NCI-H82 treated with DMSO at 0.1 percent for 48 hours (cell line): ENCODE results near the gene DDO.
A peak's percentile ranks its signal among the peaks of the same experiment; 100 is the strongest.

Experiments
- DNase-seq: peaks from one replicate; lab custom pipeline; 2025; ENCODE audit not compliant: unreplicated experiment; lab: John Stamatoyannopoulos, UW

Gene DDO

DNA sequence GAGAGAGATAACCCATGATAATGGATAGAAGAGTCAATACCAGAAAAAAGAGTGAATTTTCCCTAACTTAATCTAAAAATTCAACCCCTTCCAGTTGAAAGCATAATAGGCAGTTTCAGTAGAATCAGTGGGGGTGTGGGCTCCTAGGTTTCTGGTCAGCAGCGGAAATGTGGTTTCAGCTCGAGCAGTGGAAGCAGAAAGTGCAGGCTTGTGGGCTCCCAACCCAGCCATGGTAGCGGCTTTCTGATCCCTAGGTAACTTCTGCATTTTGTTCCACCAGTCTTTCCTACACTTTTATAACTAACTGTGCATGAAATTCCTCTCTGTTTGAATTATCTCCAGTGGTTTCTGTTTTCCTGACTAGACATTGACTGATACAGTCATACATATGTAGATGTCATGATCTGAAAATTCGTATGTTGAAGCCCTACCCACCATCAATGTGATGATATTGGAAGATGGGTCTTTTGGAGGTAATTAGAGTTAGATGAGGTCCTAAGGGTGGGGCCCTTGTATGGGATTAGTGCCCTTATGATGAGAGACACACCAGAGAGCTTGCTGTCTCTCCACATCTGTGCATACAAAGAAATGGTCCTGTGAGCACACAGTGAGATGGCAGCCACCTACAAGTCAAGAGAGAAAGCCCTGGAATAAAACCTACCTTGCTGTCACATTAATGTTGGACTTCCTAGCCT is 6.5 kb upstream of the DDO start:
- no peak for DNase-seq

DNA sequence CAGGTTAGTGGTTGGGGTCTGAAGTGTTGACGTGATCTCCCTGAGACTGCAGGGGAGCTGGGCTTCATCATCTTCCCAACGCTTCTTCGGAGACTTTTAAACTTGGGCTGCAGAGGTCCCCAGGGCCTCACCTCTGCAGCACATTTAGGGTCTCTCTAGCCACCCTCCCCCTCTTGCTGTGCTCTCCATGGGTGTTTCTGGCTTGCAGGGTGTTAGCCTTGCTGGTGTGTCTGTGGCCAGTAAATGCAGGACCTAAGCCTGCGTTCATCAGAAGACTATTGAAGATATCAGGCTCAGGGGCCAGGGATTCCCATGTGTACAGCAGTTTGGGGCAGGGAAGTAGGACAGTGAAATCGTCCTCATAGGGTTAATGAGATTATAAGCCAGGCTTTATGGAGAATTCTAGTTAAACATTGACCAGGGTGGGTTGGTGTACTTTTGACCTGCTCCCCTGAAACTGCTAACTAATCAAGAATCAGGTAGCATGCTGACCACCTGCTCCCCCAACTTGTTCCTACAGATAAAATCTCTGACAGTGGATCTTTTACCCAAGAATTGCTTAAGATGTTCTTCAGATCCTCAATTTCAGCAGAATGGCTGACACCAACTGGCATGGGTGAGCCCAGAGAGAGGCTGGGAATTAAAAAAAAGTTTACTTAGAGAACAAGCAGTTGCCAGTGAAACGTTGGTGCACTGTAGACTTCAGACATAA is 3.8 kb upstream of the DDO start:
- DNase-seq: no peak

- DNase-seq: no peak
Measured at GRCh38 chr6:110418594-110418993, 3.2 kb upstream of the DDO start.

GRCh38 chr6:110414669-110415068 is 706 bp downstream of the DDO start:
- no peak for DNase-seq

GRCh38 chr6:110412360-110412759 is 3.0 kb downstream of the DDO start:
- DNase-seq: peak; percentile 80

- no peak for DNase-seq
Measured at GRCh38 chr6:110410511-110410910, 4.9 kb downstream of the DDO start.

DNA sequence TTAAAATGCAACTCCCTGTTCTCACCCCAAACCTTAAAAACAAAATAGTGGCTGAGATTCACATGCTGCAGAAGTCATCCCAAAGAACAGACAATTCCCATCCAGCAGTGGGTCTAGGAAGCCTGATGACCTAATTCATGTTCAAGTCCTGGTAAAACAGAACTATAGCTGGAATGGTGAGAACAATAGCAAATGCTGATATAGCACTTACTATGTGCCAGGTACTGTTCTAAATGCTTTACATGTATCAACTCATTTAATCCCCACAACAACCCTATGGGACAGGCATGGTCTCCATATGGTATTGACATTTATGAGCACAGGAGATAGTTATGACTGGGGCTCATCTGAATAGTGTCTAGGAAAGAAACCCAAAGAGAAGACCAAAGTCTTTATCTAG is 5.6 kb downstream of the DDO start:
- DNase-seq: no peak

DNA sequence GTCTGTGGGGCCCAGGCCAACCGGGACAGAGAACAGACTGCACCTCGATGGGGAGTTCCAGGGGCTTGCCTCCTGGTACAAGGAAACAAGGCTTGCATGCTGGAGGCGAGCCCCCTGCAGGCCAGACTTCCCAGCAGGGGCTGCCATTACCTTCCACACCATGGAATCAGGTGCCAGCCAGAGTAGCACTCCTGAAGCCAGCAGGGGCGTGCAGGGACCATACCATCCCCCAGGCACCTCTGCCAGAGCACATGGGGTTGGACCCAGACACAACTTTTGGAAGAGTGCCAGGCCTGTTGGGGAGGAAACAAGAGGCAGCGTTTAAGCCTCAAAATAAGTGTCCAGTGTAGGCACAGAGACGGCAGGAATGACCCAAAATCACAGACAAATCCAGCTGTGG is 6.5 kb downstream of the DDO start:
- DNase-seq: no peak

- DNase-seq: no peak
Measured at GRCh38 chr6:110404607-110405006, 10.8 kb downstream of the DDO start.

DNA sequence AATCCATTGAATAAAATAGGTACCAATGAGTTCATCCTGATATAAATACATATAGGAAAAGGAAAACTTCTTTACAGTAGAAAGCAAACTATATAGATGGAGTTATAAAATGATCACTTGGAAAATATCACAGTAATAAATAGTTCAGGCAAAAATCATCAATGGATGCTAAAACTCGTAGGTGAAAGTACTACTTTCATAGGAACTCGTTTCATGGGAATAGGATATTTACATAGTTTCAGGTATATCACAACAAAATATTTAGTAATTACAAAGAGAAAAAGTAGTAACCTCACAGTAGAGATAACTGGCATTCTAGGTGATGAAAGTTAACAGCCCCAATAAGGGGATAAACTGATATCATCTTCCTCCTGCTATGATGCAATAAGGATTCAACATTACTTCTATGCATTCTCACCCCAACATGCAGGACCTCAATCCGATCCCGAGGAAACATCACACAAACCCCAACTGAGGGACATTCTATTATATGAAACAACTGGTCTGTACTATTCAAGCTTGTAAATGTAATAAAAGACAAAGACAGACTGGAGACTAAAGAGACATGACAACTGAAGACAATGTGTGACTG is 13.7 kb downstream of the DDO start:
- no peak for DNase-seq

GRCh38 chr6:110400208-110400607 is 15.2 kb downstream of the DDO start:
- no peak for DNase-seq

DNA sequence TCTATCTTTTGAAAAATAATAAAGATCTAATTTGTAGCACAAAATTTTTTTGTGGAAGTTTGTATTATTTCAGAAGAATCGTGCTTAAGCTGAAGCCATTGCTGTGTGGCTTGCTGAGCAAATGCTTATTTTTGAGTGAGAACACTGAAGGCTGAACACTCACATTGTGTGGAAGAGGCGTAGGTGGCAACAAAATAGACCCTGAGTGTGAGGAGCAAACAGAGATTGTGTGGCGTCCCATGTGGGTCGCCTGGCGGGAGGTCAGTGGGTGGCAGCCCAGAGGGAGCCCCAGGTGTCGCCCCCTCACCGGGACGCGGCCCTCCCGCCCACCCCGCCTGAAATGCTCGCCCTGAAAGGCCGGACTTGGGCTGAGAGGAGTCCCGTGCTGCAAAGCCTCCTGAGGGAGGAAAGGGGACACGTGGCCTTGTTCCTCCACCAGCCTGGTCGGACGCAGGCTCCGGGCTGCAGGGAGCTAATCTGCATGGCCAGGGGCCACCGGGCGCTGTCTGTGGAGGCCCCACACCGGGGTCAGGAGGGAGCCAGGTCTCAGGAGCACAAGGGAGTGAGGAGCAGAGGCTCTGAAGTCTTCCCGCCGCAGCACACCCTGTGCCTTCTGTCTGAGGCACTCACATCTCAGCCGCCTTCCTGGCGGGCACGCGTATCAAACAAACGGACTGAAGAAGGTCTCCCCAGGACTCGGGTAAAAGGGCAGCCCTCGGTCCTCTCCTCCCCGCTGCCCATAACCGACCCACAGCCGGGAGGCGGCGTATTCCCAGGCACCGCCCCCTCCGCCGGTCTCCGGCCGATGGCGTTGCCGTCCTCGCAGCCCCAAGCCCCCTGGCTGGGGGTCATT is 15.9 kb downstream of the DDO start:
- DNase-seq: no peak

DNA sequence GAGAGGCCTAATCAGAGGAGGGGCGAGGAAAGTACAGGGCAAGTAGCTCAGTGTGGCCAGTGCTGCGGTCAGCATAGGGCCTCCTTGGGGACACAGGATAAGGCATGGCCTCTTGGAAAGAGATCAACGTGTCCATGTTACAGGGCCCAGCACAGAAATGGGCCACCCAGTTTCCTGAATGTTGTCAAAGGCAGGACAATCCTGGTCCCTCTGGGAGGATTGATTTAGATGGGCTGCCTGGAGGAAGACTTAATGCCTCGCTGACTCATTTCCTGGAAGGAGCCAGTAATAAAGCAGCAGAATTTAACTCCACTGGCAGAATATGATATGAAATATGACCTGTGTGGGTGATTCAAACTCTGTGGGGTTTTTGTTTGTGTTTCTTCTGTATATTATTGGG is 16.6 kb downstream of the DDO start:
- DNase-seq: no peak

DNA sequence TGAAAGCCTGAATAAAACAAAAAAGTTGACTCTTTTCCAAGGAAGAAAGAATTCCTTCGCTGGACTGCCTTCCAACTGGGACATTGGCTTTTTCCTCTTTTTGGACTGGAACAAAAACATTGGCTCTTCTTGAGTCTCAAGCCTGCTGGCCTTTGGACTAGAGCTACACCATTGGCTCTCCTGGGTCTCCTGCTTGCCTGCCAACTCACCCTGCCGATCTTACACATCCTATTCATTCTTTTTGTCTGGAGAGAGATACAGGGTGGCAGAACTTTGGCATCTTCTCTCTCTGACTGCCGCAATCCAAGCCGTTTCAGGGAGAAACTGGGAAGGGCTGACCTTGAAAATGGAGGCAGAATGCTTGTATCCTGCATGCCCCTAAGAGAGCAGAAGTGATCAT is 20.2 kb downstream of the DDO start:
- DNase-seq: no peak

GRCh38 chr6:110394409-110394808 is 21.0 kb downstream of the DDO start:
- DNase-seq: no peak

DNA sequence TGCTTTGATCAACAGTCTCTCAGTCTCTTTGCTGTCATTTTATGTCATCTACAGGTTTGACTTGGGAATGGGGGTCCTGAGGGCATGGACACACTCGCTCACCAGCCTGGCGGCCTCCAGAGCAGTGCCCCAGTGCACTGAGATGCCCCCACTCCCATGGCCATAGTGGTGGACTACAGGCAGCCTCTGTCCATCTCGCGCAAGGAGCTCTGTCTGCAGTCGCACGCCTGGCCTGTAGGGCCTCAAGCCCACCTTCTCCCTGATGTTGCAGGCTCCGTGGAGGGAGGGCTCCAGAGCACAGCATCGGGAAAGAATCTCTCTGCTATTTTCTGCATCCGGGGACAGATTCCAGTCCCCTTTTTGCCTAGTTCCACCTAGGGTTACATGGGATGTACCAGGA is 22.6 kb downstream of the DDO start:
- no peak for DNase-seq

DNA sequence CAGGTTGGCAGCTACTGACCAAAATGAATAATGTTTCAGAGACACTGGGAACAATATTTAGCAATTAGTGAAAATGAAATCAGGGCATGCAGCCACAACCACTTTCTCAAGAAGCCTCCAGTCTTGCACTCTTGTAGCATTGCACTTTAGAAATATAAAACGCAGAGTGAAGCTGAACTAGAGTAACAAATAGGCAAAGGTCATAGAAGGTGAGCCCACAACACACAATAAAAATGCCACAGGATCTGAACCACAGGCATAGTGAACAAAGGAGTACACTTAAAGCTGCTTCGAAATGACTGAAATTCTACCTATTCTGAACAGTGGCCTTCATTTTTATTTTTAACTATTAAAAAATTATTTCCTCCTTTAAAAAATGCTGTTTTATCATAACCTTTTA is 25.0 kb downstream of the DDO start:
- DNase-seq: no peak

GRCh38 chr6:110389689-110390382 is 25.5 kb downstream of the DDO start:
- DNase-seq: no peak

DNA sequence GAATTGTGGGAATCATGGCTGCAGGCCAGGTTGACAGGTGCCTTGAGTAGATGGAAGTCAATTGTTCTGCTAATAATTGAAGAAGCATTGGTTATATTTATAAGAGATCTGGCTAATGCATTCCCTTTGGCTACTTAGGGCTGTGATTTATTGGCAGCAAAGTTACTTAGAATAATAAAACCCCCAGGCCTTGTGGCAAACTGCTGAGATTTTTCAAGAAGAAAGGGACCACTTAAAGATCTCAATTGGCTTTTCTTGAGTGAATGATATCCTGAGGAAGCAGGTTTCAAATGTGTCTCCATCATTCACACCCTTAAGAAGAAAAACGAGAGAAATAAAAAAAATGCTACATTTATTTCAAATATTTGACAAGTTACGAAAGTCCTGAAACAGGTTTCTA is 27.4 kb downstream of the DDO start:
- no peak for DNase-seq

DNA sequence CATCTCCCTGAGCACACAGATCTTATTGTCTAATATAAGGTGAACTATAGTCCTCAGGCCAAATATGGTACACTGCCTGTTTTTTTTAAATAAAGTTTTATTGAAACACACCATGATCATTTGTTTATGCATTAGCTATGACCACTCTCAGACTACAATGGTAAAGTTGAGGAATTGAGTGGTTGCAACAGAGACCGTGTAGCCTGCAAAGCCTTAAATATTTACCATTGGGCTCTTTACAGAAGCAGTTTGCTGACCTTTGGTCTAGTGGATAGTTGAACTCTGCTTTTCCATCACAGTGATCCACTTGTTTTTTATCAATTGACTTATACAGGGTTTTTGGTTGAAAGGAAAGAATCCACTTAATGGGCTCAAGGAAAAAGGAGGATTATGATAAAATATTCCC is 29.9 kb downstream of the DDO start:
- no peak for DNase-seq

- DNase-seq: peak; percentile 84
Measured at GRCh38 chr6:110378552-110378951, 36.8 kb downstream of the DDO start.
